ENCODE measurements around the gene CDH24. TPM values are rescaled to one million over a fixed set of nuclear protein-coding genes. Genes with fewer than 3 reads are reported as not detected.

The CDH24 gene
- total and polyA plus RNA-seq, 2 experiments from 2014 or later = 6.9 to 18.0 TPM

- Histone ChIP-seq H3K36me3 (replicated peaks; ENCODE audit: insufficient read depth, low read depth) (no peaks in the 10 kb centered on the region), H3K27ac (no peak within 1 kb of the TSS), H4K20me1 (ENCODE audit: insufficient read depth, poor library complexity, severe bottlenecking) (no peaks in the 10 kb centered on the region), H3K9me3 (ENCODE audit: low read depth) (no peaks in the 10 kb centered on the region), H2AFZ (no peak within 1 kb of the TSS), H3K9me2 (replicated peaks; ENCODE audit: insufficient read depth) (no peaks in the 10 kb centered on the region), H3K4me2 (no peak within 1 kb of the TSS), H3K4me3 (no peak within 1 kb of the TSS), H3K4me1 (ENCODE audit: insufficient read depth) (no peaks in the 10 kb centered on the region), H3K27me3 (no peaks in the 10 kb centered on the region), H3K79me2 (no peaks in the 10 kb centered on the region)
- DNase-seq (ENCODE audit: low spot score) = no peak
- WGBS (ENCODE audit: low lambda C conversion rate, missing lambda C conversion rate) = 40% methylated on average over 11 of the region's 11 CpGs
- TF ChIP-seq EZH2phosphoT487 (IDR thresholded peaks at IDR 0.05; ENCODE audit: low read depth, severe bottlenecking, unreplicated experiment) (no peak), EZH2 (IDR thresholded peaks at IDR 0.05; ENCODE audit: borderline replicate concordance) (no peak), CTCF (IDR thresholded peaks at IDR 0.05; ENCODE audit: poor library complexity) (no peak)
Measured at GRCh38 chr14:23104591-23105347, 47.4 kb upstream of the CDH24 start, which contains the start of gene CIROP. Gene CIROP (minus strand): TSS chr14:23104989. CDS start chr14:23104920, 69 bp downstream.

- TF ChIP-seq EZH2phosphoT487 (IDR thresholded peaks at IDR 0.05; ENCODE audit: low read depth, severe bottlenecking, unreplicated experiment) = no peak
- WGBS (ENCODE audit: low lambda C conversion rate, missing lambda C conversion rate) = 62% methylated on average over 6 of the region's 6 CpGs
- no peaks in the 10 kb centered on the region for H3K36me3 ChIP-seq (replicated peaks; ENCODE audit: insufficient read depth, low read depth)
- H3K9me3 ChIP-seq (ENCODE audit: low read depth) = no peaks in the 10 kb centered on the region
- H4K20me1 ChIP-seq (ENCODE audit: insufficient read depth, poor library complexity, severe bottlenecking) = no peaks in the 10 kb centered on the region
- no peaks in the 10 kb centered on the region for H3K9me2 ChIP-seq (replicated peaks; ENCODE audit: insufficient read depth)
- peaks cover 2% of the 10 kb centered on the region for H3K79me2 ChIP-seq
- H3K4me2 ChIP-seq = no peak overlapping the region
- H3K4me1 ChIP-seq (ENCODE audit: insufficient read depth) = no peaks in the 10 kb centered on the region
- no peak overlapping the region for H2AFZ ChIP-seq
- no peak for DNase-seq (ENCODE audit: low spot score)
- H3K4me3 ChIP-seq = no peak overlapping the region
- H3K27ac ChIP-seq = no peak overlapping the region
- no peaks in the 10 kb centered on the region for H3K27me3 ChIP-seq
Measured at GRCh38 chr14:23104070-23104590, 46.8 kb upstream of the CDH24 start.

GRCh38 chr14:23103581-23103980, 46.3 kb upstream of the CDH24 start:
- Histone ChIP-seq H3K36me3 (replicated peaks; ENCODE audit: insufficient read depth, low read depth) (no peaks in the 10 kb centered on the region), H3K79me2 (peaks cover 7% of the 10 kb centered on the region), H3K27me3 (no peaks in the 10 kb centered on the region), H3K4me3 (no peak overlapping the region), H3K4me2 (no peak overlapping the region), H3K27ac (no peak overlapping the region), H3K4me1 (ENCODE audit: insufficient read depth) (no peaks in the 10 kb centered on the region), H4K20me1 (ENCODE audit: insufficient read depth, poor library complexity, severe bottlenecking) (no peaks in the 10 kb centered on the region), H3K9me2 (replicated peaks; ENCODE audit: insufficient read depth) (no peaks in the 10 kb centered on the region), H3K9me3 (ENCODE audit: low read depth) (no peaks in the 10 kb centered on the region), H2AFZ (no peak overlapping the region)
- WGBS (ENCODE audit: low lambda C conversion rate, missing lambda C conversion rate) = 84% methylated on average over 4 of the region's 4 CpGs
- TF ChIP-seq EZH2 (IDR thresholded peaks at IDR 0.05; ENCODE audit: borderline replicate concordance) = no peak
- no peak for TF ChIP-seq CTCF (IDR thresholded peaks at IDR 0.05; ENCODE audit: poor library complexity)
- TF ChIP-seq EZH2phosphoT487 (IDR thresholded peaks at IDR 0.05; ENCODE audit: low read depth, severe bottlenecking, unreplicated experiment) = no peak
- DNase-seq (ENCODE audit: low spot score) = no peak

GRCh38 chr14:23102801-23103200, 45.5 kb upstream of the CDH24 start:
- WGBS (ENCODE audit: low lambda C conversion rate, missing lambda C conversion rate) = 100% methylated on average over 2 of the region's 2 CpGs

More at GRCh38 chr14:23102801-23103200, 45.5 kb upstream of the CDH24 start:
- TF ChIP-seq CTCF (IDR thresholded peaks at IDR 0.05; ENCODE audit: poor library complexity) (no peak), EZH2 (IDR thresholded peaks at IDR 0.05; ENCODE audit: borderline replicate concordance) (no peak), EZH2phosphoT487 (IDR thresholded peaks at IDR 0.05; ENCODE audit: low read depth, severe bottlenecking, unreplicated experiment) (no peak)
- H4K20me1 ChIP-seq (ENCODE audit: insufficient read depth, poor library complexity, severe bottlenecking) = peaks cover 3% of the 10 kb centered on the region
- DNase-seq (ENCODE audit: low spot score) = no peak
- H3K4me1 ChIP-seq (ENCODE audit: insufficient read depth) = no peaks in the 10 kb centered on the region
- no peak overlapping the region for H3K27ac ChIP-seq
- H3K79me2 ChIP-seq = peaks cover 15% of the 10 kb centered on the region
- H3K27me3 ChIP-seq = no peaks in the 10 kb centered on the region
- no peak overlapping the region for H3K4me3 ChIP-seq
- H3K4me2 ChIP-seq = no peak overlapping the region
- H3K36me3 ChIP-seq (replicated peaks; ENCODE audit: insufficient read depth, low read depth) = no peaks in the 10 kb centered on the region
- H2AFZ ChIP-seq = no peak overlapping the region
- H3K9me3 ChIP-seq (ENCODE audit: low read depth) = no peaks in the 10 kb centered on the region
- no peaks in the 10 kb centered on the region for H3K9me2 ChIP-seq (replicated peaks; ENCODE audit: insufficient read depth)
